ENCODE data around the gene ARID5B. TPM values are rescaled to one million over a fixed set of nuclear protein-coding genes. Genes with fewer than 3 reads are reported as not detected.

ARID5B gene
- total RNA-seq, 1 donor from 2014 or later: 1.1 TPM

DNA sequence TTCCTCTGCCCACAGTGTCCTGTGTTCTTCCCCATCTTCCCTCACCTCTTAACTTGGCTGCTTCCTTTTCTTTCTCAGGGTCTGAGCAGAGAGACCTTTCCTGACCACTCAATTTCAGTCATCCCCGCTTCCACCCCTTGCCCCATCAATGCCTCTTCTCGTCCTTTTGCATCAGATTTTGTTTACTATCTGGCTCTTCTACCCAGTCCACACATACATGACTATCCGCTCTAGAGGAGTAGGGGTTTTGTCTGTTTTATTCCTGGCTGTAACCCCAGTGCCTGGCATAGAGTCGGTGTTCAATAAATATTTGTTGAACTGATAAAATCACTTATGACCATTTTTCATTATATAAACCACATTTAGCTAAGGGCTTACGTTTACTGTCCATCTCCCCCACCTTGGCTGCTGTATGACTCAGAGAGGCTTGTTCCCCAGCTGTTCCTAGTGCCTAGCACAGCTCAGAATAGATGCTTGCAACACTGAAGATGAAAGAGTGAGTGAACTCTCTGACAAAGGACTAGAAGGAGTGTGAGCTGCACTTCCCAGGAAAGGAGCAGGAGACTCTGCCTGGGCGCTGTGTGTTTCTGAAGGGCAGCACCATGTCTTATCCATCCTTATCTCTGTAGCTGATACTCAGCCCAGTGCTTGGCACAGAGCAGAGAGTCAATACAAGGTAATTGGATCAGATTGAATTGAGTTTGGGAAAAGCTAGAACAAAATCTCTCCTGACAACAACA, 21.9 kb downstream of the ARID5B start:
- Mint-ChIP-seq H3K27ac (ENCODE audit: unreplicated experiment) (no peak overlapping the region), H3K36me3 (ENCODE audit: unreplicated experiment) (no peaks in the 10 kb centered on the region), H3K9me3 (ENCODE audit: unreplicated experiment) (no peaks in the 10 kb centered on the region), H3K27me3 (ENCODE audit: unreplicated experiment) (no peaks in the 10 kb centered on the region), H3K4me1 (ENCODE audit: low read depth, unreplicated experiment) (no peaks in the 10 kb centered on the region), H3K4me3 (ENCODE audit: unreplicated experiment) (no peak overlapping the region)
- TF ChIP-seq CTCF (IDR thresholded peaks at IDR 0.05; ENCODE audit: partially characterized antibody, unreplicated experiment): no peak
- no peak for DNase-seq

DNA sequence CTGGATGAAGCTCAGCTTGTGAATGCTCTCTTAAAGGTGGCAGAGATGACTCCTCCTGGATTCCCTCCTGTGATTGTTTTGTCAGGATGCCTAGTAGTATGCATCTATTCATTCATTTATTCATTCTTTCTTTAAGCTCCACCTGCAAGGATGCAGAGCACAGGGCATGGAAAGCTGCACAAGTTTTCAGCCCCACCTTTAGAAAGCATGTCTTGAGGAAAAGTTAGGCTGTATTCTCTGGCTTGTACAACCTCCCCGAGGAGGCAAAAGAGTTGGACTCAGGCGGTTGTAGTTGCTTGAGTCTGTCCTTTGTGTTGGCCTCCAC, 22.4 kb downstream of the ARID5B start:
- Mint-ChIP-seq H3K9me3 (ENCODE audit: unreplicated experiment) (no peaks in the 10 kb centered on the region), H3K27me3 (ENCODE audit: unreplicated experiment) (no peaks in the 10 kb centered on the region), H3K27ac (ENCODE audit: unreplicated experiment) (no peak overlapping the region), H3K4me1 (ENCODE audit: low read depth, unreplicated experiment) (no peaks in the 10 kb centered on the region), H3K36me3 (ENCODE audit: unreplicated experiment) (no peaks in the 10 kb centered on the region), H3K4me3 (ENCODE audit: unreplicated experiment) (no peak overlapping the region)
- no peak for TF ChIP-seq CTCF (IDR thresholded peaks at IDR 0.05; ENCODE audit: partially characterized antibody, unreplicated experiment)
- no peak for DNase-seq

DNA sequence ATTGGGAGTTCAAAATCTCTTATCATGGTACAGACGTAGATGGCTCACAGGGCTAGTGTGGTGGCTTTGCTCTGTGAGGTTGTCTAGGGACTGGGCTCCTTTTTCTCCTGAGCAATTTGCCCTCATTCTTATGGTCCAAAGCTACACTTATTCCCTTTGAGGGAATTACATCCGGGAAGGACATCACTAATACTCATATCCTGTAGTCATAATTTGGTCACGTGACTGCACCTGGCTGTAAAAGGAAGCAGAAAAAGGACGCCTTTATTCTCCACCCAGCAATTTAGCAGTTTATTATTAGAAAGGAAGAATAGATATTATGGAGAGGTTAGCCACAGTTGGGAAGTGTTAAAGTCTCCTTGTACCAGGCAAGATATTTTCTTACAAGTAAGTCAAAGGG, 28.1 kb downstream of the ARID5B start:
- no peaks in the 10 kb centered on the region for H3K9me3 Mint-ChIP-seq (ENCODE audit: unreplicated experiment)
- no peak for TF ChIP-seq CTCF (IDR thresholded peaks at IDR 0.05; ENCODE audit: partially characterized antibody, unreplicated experiment)
- DNase-seq: no peak
- no peaks in the 10 kb centered on the region for H3K27me3 Mint-ChIP-seq (ENCODE audit: unreplicated experiment)
- H3K4me1 Mint-ChIP-seq (ENCODE audit: low read depth, unreplicated experiment): no peaks in the 10 kb centered on the region
- no peak overlapping the region for H3K27ac Mint-ChIP-seq (ENCODE audit: unreplicated experiment)
- H3K36me3 Mint-ChIP-seq (ENCODE audit: unreplicated experiment): no peaks in the 10 kb centered on the region
- no peak overlapping the region for H3K4me3 Mint-ChIP-seq (ENCODE audit: unreplicated experiment)

- no peak overlapping the region for H3K4me3 Mint-ChIP-seq (ENCODE audit: unreplicated experiment)
- no peak overlapping the region for H3K27ac Mint-ChIP-seq (ENCODE audit: unreplicated experiment)
- no peaks in the 10 kb centered on the region for H3K4me1 Mint-ChIP-seq (ENCODE audit: low read depth, unreplicated experiment)
- no peak for DNase-seq
- no peak for TF ChIP-seq CTCF (IDR thresholded peaks at IDR 0.05; ENCODE audit: partially characterized antibody, unreplicated experiment)
- H3K36me3 Mint-ChIP-seq (ENCODE audit: unreplicated experiment): no peaks in the 10 kb centered on the region
- no peaks in the 10 kb centered on the region for H3K27me3 Mint-ChIP-seq (ENCODE audit: unreplicated experiment)
- no peaks in the 10 kb centered on the region for H3K9me3 Mint-ChIP-seq (ENCODE audit: unreplicated experiment)
Observed at GRCh38 chr10:61931620-61932332, 30.3 kb downstream of the ARID5B start.

DNA sequence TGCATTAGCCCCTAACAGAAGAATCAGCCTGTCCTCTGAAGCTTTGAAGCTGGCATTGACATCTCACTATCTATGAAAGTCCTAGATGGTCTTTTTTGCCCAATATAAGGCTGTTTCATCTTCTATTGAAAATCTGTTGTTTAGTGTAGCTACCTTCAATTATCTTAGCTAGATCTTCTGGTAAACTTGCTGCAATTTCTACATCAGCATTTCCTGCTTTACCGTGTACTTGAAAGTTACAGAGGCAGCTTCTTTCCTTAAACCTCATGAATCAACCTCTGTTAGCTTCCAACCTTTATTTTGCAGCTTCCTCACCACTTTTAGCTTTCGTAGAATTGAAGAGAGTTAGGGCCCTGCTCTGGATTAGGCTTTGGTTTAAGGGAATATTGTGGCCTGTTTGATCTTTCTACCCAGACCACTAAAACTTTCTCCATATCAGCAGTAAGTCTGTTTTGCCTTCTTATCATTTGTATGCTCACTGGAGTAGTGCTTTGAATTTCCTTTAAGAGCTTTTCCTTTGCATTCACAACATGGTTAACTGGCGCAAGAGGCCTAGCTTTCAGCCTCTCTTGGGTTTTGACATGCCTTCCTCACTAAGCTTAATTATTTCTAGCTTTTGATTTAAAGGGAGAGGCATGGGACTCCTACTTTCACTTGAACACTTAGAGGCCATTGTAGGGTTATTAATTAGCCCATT, 32.5 kb downstream of the ARID5B start:
- no peak for TF ChIP-seq CTCF (IDR thresholded peaks at IDR 0.05; ENCODE audit: partially characterized antibody, unreplicated experiment)
- no peaks in the 10 kb centered on the region for H3K36me3 Mint-ChIP-seq (ENCODE audit: unreplicated experiment)
- no peaks in the 10 kb centered on the region for H3K4me1 Mint-ChIP-seq (ENCODE audit: low read depth, unreplicated experiment)
- no peak overlapping the region for H3K27ac Mint-ChIP-seq (ENCODE audit: unreplicated experiment)
- no peak for DNase-seq
- no peaks in the 10 kb centered on the region for H3K27me3 Mint-ChIP-seq (ENCODE audit: unreplicated experiment)
- H3K9me3 Mint-ChIP-seq (ENCODE audit: unreplicated experiment): no peaks in the 10 kb centered on the region
- H3K4me3 Mint-ChIP-seq (ENCODE audit: unreplicated experiment): no peak overlapping the region

Data from glutamatergic neuron (in vitro differentiated cells).